Mucosa of rectum (tissue), 2 donors: ENCODE results near the gene VAPB.
"Not testable (repeated sequence)": the region's sequence is repeated elsewhere in the genome, so short reads cannot be mapped to it uniquely, and the experiment has no call there.

Source experiments
- H3K27ac ChIP-seq, 2 donors: one replicate each; pipeline ENCODE4 v1.7.0; 2013; ENCODE audit warnings: inconsistent platforms in 2 of 2, low read depth in 2 of 2, low read length in 2 of 2
- H3K27me3 ChIP-seq, 2 donors: one replicate each; pipeline ENCODE4 v1.7.0; 2013; ENCODE audit warnings: low read length in 2 of 2; ENCODE audit not compliant: control insufficient read depth in 2 of 2, insufficient read depth in 2 of 2
- H3K36me3 ChIP-seq, 2 donors: one replicate each; pipeline ENCODE4 v1.7.0; 2013; ENCODE audit warnings: low read length in 2 of 2; ENCODE audit not compliant: control insufficient read depth in 2 of 2, insufficient read depth in 2 of 2
- H3K4me1 ChIP-seq, 2 donors: one replicate each; pipeline ENCODE4 v1.7.0; 2013; ENCODE audit warnings: low read length in 2 of 2, mild to moderate bottlenecking in 1 of 2; ENCODE audit not compliant: control insufficient read depth in 2 of 2, insufficient read depth in 2 of 2
- H3K4me3 ChIP-seq, 2 donors: one replicate each; pipeline ENCODE4 v1.7.0; 2013; ENCODE audit warnings: low read length in 2 of 2
- H3K9ac ChIP-seq, 2 donors: one replicate each; pipeline ENCODE4 v1.7.0; 2013; ENCODE audit warnings: low read length in 2 of 2, low read depth in 1 of 2, mild to moderate bottlenecking in 1 of 2
- H3K9me3 ChIP-seq, 2 donors: one replicate each; pipeline ENCODE4 v1.7.0; 2013; ENCODE audit warnings: low read length in 2 of 2; ENCODE audit not compliant: control insufficient read depth in 2 of 2
- donor health status: healthy.
- donor health status: Normal muscosa, but diverticular disease.

Gene VAPB

GRCh38 chr20:58361481-58362205 is 27.4 kb upstream of the VAPB start:
- H3K36me3 ChIP-seq, result peaks cover 24 to 34% of the 10 kb centered on the region in 2 donors
- H3K27me3 ChIP-seq, result no peaks in the 10 kb centered on the region
- no peak overlapping the region for H3K27ac ChIP-seq
- H3K4me3 ChIP-seq, result no peak overlapping the region
- no peak overlapping the region for H3K9ac ChIP-seq
- no peaks in the 10 kb centered on the region for H3K9me3 ChIP-seq
- H3K4me1 ChIP-seq, result no peaks in the 10 kb centered on the region

GRCh38 chr20:58362206-58362516 is 26.9 kb upstream of the VAPB start:
- peaks cover 20 to 30% of the 10 kb centered on the region in 2 donors for H3K36me3 ChIP-seq
- no peak overlapping the region for H3K9ac ChIP-seq
- H3K27me3 ChIP-seq, result no peaks in the 10 kb centered on the region
- no peaks in the 10 kb centered on the region for H3K9me3 ChIP-seq
- H3K27ac ChIP-seq, result no peak overlapping the region
- H3K4me3 ChIP-seq, result no peak overlapping the region
- no peaks in the 10 kb centered on the region for H3K4me1 ChIP-seq

GRCh38 chr20:58362970-58363369 is 26.1 kb upstream of the VAPB start:
- Histone ChIP-seq H3K4me3 (no peak overlapping the region), H3K27ac (no peak overlapping the region), H3K36me3 (peaks cover 18 to 25% of the 10 kb centered on the region in 2 donors), H3K4me1 (no peaks in the 10 kb centered on the region), H3K9me3 (no peaks in the 10 kb centered on the region), H3K27me3 (no peaks in the 10 kb centered on the region), H3K9ac (no peak overlapping the region)

GRCh38 chr20:58366866-58367265 is 22.2 kb upstream of the VAPB start:
- Histone ChIP-seq H3K4me1 (no peaks in the 10 kb centered on the region), H3K9me3 (no peaks in the 10 kb centered on the region), H3K27ac (no peak overlapping the region), H3K9ac (no peak overlapping the region), H3K27me3 (no peaks in the 10 kb centered on the region), H3K36me3 (peaks cover 6 to 9% of the 10 kb centered on the region in 2 donors), H3K4me3 (no peak overlapping the region)

DNA sequence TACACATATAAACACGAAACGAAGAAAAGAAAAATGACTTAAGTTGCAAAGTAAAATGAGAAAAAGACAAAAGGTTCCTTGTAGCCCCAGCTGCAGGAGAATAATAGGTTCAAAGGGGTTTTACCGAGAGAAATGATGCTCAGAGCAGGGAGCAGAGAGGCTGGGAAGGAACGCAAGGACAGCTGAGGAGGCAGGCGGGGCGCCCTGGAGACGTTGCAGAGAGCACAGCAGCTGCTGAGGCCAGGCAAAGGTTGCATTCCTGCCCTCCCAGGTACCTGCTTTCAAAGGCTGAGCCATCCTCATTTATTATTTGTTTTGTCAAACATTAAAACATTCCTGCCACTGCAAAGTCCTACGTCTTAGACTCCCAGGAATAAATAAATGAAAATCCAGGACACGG is 16.2 kb upstream of the VAPB start:
- H3K9me3 ChIP-seq, result no peaks in the 10 kb centered on the region
- no peak overlapping the region for H3K27ac ChIP-seq
- no peaks in the 10 kb centered on the region for H3K4me1 ChIP-seq
- H3K4me3 ChIP-seq, result no peak overlapping the region
- H3K36me3 ChIP-seq, result no peaks in the 10 kb centered on the region
- H3K9ac ChIP-seq, result no peak overlapping the region
- H3K27me3 ChIP-seq, result no peaks in the 10 kb centered on the region

DNA sequence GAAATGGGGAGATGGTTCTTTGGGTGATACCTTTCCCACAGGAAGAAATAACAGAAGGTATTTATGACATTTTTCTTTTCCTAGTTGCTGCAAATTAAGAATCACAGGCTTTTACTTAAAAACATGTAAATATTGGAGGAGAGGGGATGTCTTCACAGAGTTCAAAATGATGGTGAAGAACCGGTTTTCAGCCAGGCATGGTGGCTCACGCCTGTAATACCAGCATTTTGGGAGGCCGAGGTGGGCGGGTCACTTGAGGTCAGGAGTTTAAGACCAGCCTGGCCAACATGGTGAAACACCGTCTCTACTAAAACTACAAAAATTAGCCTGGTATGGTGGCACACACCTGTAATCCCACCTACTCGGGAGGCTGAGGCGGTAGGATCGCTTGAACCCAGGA is 15.7 kb upstream of the VAPB start:
- H3K27me3 ChIP-seq, H3K4me1 ChIP-seq, H3K36me3 ChIP-seq, H3K27ac ChIP-seq, H3K9ac ChIP-seq, H3K9me3 ChIP-seq, H3K4me3 ChIP-seq: not testable (repeated sequence)

GRCh38 chr20:58374027-58374850 is 14.8 kb upstream of the VAPB start:
- Histone ChIP-seq H3K27me3 (no peaks in the 10 kb centered on the region), H3K4me1 (no peaks in the 10 kb centered on the region), H3K9me3 (no peaks in the 10 kb centered on the region), H3K4me3 (no peak overlapping the region), H3K36me3 (no peaks in the 10 kb centered on the region), H3K9ac (no peak overlapping the region), H3K27ac (no peak overlapping the region)

DNA sequence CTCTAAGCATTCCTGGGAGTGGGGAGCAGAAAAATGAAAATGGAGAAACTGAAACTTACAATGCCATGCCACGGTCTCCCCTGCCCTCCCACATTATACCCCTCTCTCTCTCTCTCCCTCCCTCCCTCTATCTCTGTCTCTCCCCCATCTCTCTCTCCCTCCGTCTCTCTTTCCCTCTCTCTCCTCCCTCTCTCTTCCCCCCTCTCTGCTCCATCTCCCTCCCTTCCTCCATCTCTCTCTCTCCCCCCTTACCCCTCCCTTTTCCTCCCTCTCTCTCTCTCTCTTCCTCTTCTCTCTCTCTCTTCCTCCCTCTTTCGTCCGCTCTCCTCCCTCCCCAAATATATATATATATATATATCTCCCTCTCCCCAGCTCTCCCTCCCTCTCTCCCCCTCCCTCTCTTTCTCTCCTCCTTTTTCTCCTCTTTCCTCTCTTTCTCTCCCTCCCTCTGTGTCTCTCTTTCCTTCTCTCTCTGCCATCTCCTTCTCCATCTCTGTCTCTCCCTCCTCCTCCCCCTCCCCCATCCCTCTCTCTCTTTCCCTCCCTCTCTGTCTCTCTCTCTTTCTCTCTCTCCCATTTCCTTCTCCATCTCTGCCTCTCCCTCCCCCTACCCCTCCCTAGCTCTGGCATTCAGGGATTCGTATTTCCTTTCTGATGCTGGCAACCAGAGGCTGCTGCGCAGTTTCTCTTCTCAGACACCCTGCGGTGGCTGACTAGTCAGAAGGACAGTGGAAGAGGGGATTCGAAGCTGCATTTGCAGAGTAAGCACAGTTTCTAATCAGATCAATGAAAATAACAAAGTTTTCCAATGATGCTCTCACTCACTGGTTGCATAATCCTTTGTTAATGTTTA is 13.9 kb upstream of the VAPB start:
- Histone ChIP-seq H3K27ac (no peak overlapping the region), H3K4me3 (no peak overlapping the region), H3K36me3 (no peaks in the 10 kb centered on the region), H3K9me3 (no peaks in the 10 kb centered on the region), H3K4me1 (no peaks in the 10 kb centered on the region), H3K9ac (no peak overlapping the region), H3K27me3 (no peaks in the 10 kb centered on the region)

- Histone ChIP-seq H3K36me3 (no peaks in the 10 kb centered on the region), H3K9ac (no peak overlapping the region), H3K27me3 (no peaks in the 10 kb centered on the region), H3K4me1 (no peaks in the 10 kb centered on the region), H3K9me3 (no peaks in the 10 kb centered on the region), H3K27ac (no peak overlapping the region), H3K4me3 (no peak overlapping the region)
Measured at GRCh38 chr20:58375759-58376352, 13.2 kb upstream of the VAPB start.

DNA sequence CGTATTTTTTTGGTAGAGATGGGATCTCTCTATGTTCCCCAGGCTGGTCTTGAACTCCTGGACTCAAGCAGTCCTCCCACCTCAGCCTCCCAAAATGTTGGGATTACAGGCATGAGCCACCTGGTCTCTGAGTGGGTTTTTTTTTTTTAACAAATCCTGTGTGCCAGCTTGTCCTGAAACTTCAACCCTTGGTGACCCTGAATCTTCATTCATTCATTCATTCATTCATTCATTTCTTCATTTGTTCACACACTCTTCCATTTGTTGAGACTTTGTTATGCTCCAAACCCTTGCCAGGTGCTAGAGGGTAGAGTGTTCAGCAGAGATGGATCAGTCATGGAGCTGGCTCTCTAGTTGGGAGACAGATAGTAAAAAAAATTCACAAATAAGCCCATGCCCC is 12.0 kb upstream of the VAPB start:
- H3K27ac ChIP-seq, result no peak overlapping the region
- no peak overlapping the region for H3K9ac ChIP-seq
- H3K27me3 ChIP-seq, result no peaks in the 10 kb centered on the region
- no peaks in the 10 kb centered on the region for H3K36me3 ChIP-seq
- no peak overlapping the region for H3K4me3 ChIP-seq
- H3K9me3 ChIP-seq, result no peaks in the 10 kb centered on the region
- no peaks in the 10 kb centered on the region for H3K4me1 ChIP-seq
